Small intestine (tissue), 7 donors: Measurements from ENCODE around the gene MAN1C1. TPM values are rescaled to one million over a fixed set of nuclear protein-coding genes. Genes with fewer than 3 reads are reported as not detected.

Source experiments
- DNase-seq, 2 donors: peaks; one replicate each; pipeline versions ENCODE4 v3.0.0 to v3.0.0-alpha.2; 2013
- FAIRE-seq: peaks from 2 replicates; lab custom pipeline; 2012; peaks lifted over from hg19 to GRCh38; lab: Jason Lieb, UNC
- H3K27ac ChIP-seq, 3 donors: one replicate each; pipeline ENCODE4 v1.5.1; 2013; ENCODE audit warnings: low read length in 2 of 3, mild to moderate bottlenecking in 2 of 3, control low read depth in 1 of 3, inconsistent platforms in 1 of 3, low read depth in 1 of 3, moderate library complexity in 1 of 3
- H3K27me3 ChIP-seq, 3 donors: one replicate each; pipeline ENCODE4 v1.6.1; 2013; ENCODE audit warnings: low read length in 3 of 3, inconsistent platforms in 1 of 3; ENCODE audit not compliant: control insufficient read depth in 3 of 3, insufficient read depth in 3 of 3
- H3K36me3 ChIP-seq, 3 donors: one replicate each; pipeline ENCODE4 v1.6.1; 2013; ENCODE audit warnings: low read length in 3 of 3, inconsistent platforms in 1 of 3, low read depth in 1 of 3, mild to moderate bottlenecking in 1 of 3, moderate library complexity in 1 of 3; ENCODE audit not compliant: control insufficient read depth in 3 of 3, insufficient read depth in 2 of 3
- H3K4me1 ChIP-seq, 3 donors: one replicate each; pipeline ENCODE4 v1.6.1; 2013; ENCODE audit warnings: low read length in 2 of 3, inconsistent platforms in 1 of 3, low read depth in 1 of 3, mild to moderate bottlenecking in 1 of 3, moderate library complexity in 1 of 3; ENCODE audit not compliant: control insufficient read depth in 3 of 3, insufficient read depth in 2 of 3
- H3K4me3 ChIP-seq, 3 donors: one replicate each; pipeline ENCODE4 v1.5.1; 2013; ENCODE audit warnings: low read length in 3 of 3, control low read depth in 1 of 3, inconsistent platforms in 1 of 3, low read depth in 1 of 3, mild to moderate bottlenecking in 1 of 3, moderate library complexity in 1 of 3
- H3K9me3 ChIP-seq, 2 donors: one replicate each; pipeline ENCODE4 v1.6.1; 2013; ENCODE audit warnings: low read depth in 1 of 2, low read length in 1 of 2; ENCODE audit not compliant: control insufficient read depth in 2 of 2, insufficient read depth in 1 of 2
- WGBS, 3 donors: extraction: QIAGEN DNeasy Blood & Tissue Kit; methylation state at CpG; one replicate each; pipeline ENCODE4 v1.1.7; 2013; 5-methylcytosine and 5-hydroxymethylcytosine counted together
- polyA plus RNA-seq, 4 donors: library from polyadenylated mRNA; stranded (reverse) in 3 of 4; unstranded in 1 of 4; fragments of 200-250 nt in 3 of 4; fragments of 120-200 nt in 1 of 4; gene quantifications; one replicate each; pipeline versions ENCODE4 v1.2.1 to v1.2.3, GENCODE V29; 2013
- donor health status: healthy with polysubstance abuse.
- donor health status: control.
- donor health status: control.
- donor health status: Bipolar disorder and iron deficiency.
- donor health status: healthy.

MAN1C1 gene
- polyA plus RNA-seq, 4 donors: 0.67 to 12.1 (median 3.4) TPM

DNA sequence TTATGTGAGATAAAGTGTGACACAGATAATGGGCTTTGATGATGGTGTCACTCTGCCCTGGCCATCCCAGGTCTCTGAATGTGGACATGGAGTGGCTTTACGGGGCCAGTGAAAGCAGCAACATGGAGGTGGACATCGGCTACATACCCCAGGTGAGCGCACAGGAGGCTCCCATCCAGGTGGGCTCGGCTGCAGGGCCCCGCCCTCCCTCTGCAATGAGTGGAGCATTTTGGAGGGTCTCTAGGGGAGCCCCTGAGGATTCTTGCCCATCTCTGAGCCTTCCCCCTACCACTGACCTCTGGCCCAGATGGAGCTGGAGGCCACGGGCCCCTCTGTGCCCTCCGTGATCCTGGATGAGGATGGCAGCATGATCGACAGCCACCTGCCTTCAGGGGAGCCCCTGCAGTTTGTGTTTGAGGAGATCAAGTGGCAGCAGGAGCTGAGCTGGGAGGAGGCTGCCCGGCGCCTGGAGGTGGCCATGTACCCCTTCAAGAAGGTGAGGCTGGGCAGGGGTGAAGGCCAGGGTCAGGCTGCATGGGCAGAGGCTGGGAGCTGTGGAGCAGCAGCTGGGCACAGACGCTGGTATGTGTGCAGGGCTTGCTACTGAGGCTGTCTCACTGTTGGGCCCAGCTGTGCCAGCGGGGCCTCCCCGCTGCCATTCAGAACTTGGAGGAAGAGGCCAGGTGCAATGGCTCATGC, 194.9 kb downstream of the MAN1C1 start:
- DNase-seq: no peak
- no peaks in the 10 kb centered on the region for H3K9me3 ChIP-seq
- FAIRE-seq: no peak
- H3K27ac ChIP-seq: no peak overlapping the region
- no peaks in the 10 kb centered on the region for H3K27me3 ChIP-seq
- WGBS, 3 donors: 84 to 93% (median 91%) methylated on average over 13 of the region's 13 CpGs
- H3K4me1 ChIP-seq: peaks cover 0 to 7% (median 0%) of the 10 kb centered on the region in 3 donors
- no peak overlapping the region for H3K4me3 ChIP-seq
- peaks cover 0 to 97% (median 2%) of the 10 kb centered on the region in 3 donors for H3K36me3 ChIP-seq

DNA sequence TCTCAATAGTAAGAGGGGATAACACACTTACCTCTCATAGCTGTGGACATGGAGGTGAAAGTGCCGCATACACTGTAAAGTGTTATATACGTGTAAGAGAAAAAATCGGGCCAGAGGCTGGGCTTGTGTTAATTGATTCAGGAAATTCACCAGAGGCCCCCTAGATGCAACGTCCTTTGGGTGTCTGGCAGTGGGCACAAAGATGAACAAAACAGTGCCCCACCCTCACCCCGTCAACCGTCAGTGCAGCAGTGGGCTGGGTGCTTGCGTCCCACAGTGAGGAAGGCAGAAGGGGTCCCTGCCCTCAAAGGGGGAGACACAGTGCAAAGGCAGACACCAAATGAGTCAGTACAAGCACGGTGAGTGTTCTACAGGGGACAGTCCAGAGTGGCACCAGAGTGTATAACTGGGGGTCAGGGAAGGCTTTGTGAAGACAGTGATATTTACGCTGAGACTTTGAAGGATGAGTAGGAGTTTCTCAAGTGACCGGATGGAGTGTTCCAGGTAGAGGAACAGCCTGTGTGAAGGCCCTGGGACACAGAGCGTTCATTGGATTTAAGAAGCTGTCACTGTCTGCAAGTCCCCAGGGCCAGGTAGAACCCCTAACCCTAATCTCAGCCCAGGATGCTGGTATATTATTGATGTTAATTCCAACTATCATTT, 196.6 kb downstream of the MAN1C1 start:
- DNase-seq: no peak
- Histone ChIP-seq H3K27ac (no peak overlapping the region), H3K9me3 (no peaks in the 10 kb centered on the region), H3K4me3 (no peak overlapping the region), H3K36me3 (peaks cover 0 to 89% (median 0%) of the 10 kb centered on the region in 3 donors), H3K4me1 (peaks cover 0 to 9% (median 0%) of the 10 kb centered on the region in 3 donors), H3K27me3 (no peaks in the 10 kb centered on the region)
- no peak for FAIRE-seq
- 80 to 83% (median 82%) methylated on average over 11 of the region's 11 CpGs for WGBS, 3 donors

DNA sequence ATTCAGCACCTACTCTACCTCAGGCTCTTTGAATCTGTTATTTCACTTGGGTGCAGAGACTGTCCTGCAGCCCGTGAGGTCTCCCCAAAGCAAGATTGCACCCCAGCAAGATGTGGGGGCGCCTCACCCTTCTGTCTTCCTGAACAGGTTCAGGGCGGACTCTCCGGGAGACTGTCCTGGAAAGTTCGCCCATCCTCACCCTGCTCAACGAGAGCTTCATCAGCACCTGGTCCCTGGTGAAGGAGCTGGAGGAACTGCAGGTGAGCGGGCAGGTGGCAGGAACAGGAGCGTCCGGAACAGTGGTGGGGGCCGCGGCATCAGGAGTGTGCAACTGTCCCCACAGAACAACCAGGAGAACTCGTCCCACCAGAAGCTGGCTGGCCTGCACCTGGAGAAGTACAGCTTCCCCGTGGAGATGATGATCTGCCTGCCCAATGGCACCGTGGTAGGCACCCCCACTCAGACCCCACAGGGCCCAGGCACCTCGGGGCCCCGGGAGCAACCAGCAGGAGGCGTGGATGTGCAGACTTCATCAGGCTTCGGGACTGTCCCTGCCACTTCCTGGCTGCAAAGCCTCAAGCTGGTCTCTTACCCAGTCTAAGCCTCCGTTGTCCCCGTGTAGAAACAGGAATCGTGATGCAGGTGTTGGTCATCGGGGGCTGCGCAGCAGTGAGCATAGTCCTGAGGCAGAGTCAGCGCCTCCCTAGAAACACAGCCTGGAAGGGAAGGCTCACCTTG, 197.3 kb downstream of the MAN1C1 start:
- DNase-seq: no peak
- FAIRE-seq: no peak
- 81 to 86% (median 85%) methylated on average over 24 of the region's 24 CpGs for WGBS, 3 donors
- Histone ChIP-seq H3K27me3 (no peaks in the 10 kb centered on the region), H3K36me3 (peaks cover 0 to 82% (median 0%) of the 10 kb centered on the region in 3 donors), H3K4me1 (peaks cover 0 to 16% (median 0%) of the 10 kb centered on the region in 3 donors), H3K27ac (no peak overlapping the region), H3K4me3 (no peak overlapping the region), H3K9me3 (no peaks in the 10 kb centered on the region)

DNA sequence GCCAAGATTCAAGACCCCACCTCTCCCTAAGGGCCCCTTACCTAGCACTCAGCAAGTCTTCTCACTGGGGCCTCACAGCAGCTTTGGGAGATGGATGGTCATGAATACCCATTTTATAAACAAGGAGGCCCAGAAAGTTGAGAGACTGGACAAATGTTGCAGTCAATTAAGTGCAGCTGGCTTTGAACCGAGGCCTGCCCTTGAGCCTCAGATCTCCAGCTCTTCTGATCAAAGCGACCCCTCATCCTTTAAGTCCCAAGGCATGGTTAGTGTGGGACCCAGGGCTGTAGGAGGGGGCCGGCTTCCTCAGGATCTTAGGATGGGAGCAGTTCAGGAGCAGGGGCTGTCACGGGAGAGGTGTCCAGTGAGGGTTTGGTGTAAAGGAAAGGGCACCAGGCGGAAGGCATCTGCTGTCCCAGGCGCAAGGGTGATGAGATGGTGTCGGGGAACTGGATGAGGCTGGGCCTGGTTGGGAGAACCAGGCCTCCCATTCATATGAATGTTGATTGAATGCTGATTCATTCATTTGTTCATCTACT, 198.0 kb downstream of the MAN1C1 start:
- Histone ChIP-seq H3K9me3 (no peaks in the 10 kb centered on the region), H3K27me3 (no peaks in the 10 kb centered on the region), H3K27ac (no peak overlapping the region), H3K36me3 (peaks cover 0 to 75% (median 0%) of the 10 kb centered on the region in 3 donors), H3K4me1 (peaks cover 0 to 19% (median 0%) of the 10 kb centered on the region in 3 donors), H3K4me3 (no peak overlapping the region)
- FAIRE-seq (no peak), DNase-seq (no peak)
- 86 to 93% (median 91%) methylated on average over 7 of the region's 7 CpGs for WGBS, 3 donors

DNA sequence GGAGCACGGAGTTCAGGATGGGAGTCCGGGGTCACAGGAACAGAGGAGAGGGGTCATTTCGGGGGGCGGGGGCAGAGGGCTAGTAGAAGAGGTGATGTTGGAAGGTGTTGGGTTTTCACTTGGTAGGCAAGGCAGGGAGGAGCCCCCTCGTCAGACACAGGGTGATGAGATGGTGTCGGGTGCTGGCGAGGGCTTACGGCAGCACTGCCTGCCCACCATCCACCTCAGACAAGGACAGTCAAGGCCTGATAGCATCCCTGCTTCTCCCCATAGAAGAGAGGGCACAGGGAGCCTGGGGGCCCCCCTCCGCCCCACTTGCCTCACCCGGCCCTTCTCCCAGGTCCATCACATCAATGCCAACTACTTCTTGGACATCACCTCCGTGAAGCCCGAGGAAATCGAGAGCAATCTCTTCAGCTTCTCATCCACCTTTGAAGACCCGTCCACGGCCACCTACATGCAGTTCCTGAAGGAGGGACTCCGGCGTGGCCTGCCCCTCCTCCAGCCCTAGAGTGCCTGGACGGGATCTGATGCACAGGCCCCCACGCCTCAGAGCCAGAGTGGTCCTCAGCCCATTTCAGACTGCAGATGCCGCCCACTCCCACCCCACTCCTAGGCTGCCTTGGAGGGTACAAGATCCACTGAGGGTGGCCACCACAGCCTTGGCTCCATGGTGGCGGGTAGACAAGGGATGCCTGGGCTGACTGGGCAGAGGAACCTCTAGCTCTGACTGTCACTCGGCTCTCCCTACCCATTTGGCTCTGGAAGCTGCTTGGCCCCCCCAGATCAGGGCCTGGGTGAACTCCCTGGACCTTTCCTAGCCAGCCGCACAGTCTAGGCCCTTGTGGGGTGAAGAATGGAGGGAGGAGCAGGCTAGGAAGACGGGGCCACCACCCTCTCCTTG, 198.9 kb downstream of the MAN1C1 start:
- FAIRE-seq (no peak), DNase-seq (no peak)
- H3K27me3 ChIP-seq: no peaks in the 10 kb centered on the region
- no peaks in the 10 kb centered on the region for H3K9me3 ChIP-seq
- WGBS, 3 donors: 90 to 93% (median 92%) methylated on average over 21 to 24 of the region's 24 CpGs
- no peak overlapping the region for H3K4me3 ChIP-seq
- peaks cover 0 to 67% (median 0%) of the 10 kb centered on the region in 3 donors for H3K36me3 ChIP-seq
- H3K27ac ChIP-seq: no peak overlapping the region
- peaks cover 0 to 19% (median 0%) of the 10 kb centered on the region in 3 donors for H3K4me1 ChIP-seq

DNA sequence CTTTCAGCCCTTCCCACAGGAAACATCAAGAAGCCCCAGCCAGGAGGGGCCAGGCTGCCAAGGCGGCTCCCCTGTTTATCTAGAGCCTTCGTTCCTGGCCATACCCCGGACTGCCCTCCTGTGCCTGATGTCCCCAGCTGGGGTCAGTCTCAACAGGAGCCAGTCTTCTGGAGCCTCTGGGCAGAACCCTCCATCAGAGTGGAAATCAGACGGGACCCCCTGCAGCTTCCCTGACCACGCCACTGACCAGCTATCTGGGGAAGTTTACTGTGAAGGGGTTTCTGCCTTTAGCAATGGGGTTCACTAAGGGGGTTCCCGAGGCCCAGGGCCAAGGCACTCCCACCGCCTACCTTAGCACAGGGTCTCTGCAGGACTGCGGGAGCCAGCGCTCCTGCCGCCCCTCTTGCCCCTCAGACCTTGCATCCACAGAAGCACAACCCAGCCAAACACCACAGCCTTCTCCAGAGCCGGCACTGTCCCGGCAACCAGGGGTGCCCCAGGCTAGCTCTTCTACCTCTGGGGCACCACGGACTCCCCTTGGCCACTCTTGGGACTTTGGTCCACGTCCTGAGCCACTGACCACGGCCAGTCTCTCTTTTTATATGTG, 199.6 kb downstream of the MAN1C1 start:
- WGBS, 3 donors: 87 to 88% (median 87%) methylated on average over 15 of the region's 15 CpGs
- no peak for FAIRE-seq
- peaks cover 0 to 60% (median 0%) of the 10 kb centered on the region in 3 donors for H3K36me3 ChIP-seq

DNA sequence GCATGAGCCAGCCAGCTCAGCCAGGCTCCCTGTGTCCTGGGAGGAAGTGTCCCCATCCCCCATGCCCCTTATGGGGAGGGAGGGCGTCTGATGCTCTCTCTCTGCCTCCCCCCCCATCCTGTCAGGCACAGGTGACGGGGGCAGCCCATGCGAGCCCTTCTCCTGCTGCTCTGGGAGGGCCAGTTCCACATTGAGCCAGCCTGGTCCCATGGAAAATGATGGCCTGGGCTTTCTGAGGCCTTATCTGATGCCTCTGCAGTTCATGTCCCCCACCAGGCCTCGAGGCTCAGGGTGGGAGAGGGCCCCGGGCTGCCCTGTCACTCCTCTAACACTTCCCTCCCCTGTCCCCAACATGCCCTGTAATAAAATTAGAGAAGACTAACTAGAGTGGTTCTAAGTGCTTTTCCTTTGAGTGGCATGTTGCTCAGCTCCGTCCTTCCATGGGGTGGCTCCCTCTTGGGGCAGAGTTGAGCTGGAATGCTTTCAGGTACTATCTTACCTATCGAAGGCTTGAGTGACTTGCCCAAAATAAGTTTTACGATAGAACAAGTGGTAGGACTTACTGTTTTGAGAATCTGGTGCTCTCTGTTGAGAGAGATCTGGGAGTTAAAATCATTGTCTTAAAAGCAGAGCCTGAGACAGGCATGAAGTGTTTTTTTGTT, 201.4 kb downstream of the MAN1C1 start:
- no peak for FAIRE-seq
- H3K27ac ChIP-seq: peak overlapping the region; percentile 88 to 95 (median 93)

More for the DNA sequence above, 199.6 kb downstream of the MAN1C1 start:
- H3K27ac ChIP-seq: no peak overlapping the region
- no peak for DNase-seq
- H3K4me3 ChIP-seq: no peak overlapping the region
- peaks cover 0 to 24% (median 0%) of the 10 kb centered on the region in 3 donors for H3K4me1 ChIP-seq
- no peaks in the 10 kb centered on the region for H3K27me3 ChIP-seq
- H3K9me3 ChIP-seq: no peaks in the 10 kb centered on the region

More for the DNA sequence above, 201.4 kb downstream of the MAN1C1 start:
- Histone ChIP-seq H3K4me3 (no peak overlapping the region), H3K4me1 (peaks cover 0 to 31% (median 0%) of the 10 kb centered on the region in 3 donors), H3K27me3 (no peaks in the 10 kb centered on the region), H3K9me3 (no peaks in the 10 kb centered on the region), H3K36me3 (peaks cover 0 to 53% (median 0%) of the 10 kb centered on the region in 3 donors)
- DNase-seq: peak; percentile 32 to 54
- WGBS, 3 donors: 23 to 46% (median 45%) methylated on average over 6 to 8 of the region's 8 CpGs
